GM12801 (cell line): ENCODE data around the gene LUZP2.

Source experiments
- TF ChIP-seq, protein P1 (sequence below): IDR thresholded peaks from one replicate; pipeline ENCODE4 v1.5.1; 2011; ENCODE audit warnings: control low read depth; ENCODE audit not compliant: insufficient read length; ENCODE audit errors: extremely low read depth

LUZP2 gene

DNA sequence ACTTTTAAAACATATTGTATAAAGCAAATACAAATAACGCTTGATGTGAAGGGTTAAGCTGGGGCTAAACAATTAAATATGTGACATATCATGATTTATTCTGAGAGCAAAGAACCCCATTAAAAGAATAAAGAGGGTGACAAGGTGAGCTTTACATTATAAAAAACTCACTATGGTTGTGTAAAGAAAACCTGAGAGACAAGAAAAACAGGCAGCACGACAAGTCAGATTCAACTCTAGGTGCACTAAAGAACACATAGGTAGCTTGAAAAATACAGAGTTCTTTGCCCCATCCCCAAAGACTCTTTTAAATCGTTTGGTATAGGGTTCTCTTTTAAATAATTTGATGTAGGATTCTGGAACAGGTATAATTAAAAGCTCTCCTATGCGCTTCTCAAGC, 63.5 kb downstream of the LUZP2 start:
- TF ChIP-seq, protein P1, sequence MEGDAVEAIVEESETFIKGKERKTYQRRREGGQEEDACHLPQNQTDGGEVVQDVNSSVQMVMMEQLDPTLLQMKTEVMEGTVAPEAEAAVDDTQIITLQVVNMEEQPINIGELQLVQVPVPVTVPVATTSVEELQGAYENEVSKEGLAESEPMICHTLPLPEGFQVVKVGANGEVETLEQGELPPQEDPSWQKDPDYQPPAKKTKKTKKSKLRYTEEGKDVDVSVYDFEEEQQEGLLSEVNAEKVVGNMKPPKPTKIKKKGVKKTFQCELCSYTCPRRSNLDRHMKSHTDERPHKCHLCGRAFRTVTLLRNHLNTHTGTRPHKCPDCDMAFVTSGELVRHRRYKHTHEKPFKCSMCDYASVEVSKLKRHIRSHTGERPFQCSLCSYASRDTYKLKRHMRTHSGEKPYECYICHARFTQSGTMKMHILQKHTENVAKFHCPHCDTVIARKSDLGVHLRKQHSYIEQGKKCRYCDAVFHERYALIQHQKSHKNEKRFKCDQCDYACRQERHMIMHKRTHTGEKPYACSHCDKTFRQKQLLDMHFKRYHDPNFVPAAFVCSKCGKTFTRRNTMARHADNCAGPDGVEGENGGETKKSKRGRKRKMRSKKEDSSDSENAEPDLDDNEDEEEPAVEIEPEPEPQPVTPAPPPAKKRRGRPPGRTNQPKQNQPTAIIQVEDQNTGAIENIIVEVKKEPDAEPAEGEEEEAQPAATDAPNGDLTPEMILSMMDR = no peak

DNA sequence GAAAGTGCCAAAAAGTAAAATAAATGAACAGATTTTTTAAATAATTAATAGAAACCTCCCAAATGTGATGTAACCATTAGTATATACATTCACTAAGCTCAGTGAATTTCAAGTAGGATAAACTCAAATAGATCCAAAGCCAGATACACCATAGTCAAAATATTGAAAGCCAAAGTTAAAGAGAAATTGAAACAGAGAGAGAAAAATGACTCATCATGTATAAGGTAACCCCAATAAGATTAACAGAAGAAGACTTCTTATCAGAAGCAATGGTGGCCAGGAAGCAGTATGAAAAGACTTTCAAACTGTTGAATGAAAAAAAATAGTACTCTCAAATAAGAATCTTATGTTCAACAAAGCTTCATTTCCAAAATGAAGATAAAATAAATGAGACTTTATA, 70.5 kb downstream of the LUZP2 start:
- TF ChIP-seq, protein P1 = no peak

DNA sequence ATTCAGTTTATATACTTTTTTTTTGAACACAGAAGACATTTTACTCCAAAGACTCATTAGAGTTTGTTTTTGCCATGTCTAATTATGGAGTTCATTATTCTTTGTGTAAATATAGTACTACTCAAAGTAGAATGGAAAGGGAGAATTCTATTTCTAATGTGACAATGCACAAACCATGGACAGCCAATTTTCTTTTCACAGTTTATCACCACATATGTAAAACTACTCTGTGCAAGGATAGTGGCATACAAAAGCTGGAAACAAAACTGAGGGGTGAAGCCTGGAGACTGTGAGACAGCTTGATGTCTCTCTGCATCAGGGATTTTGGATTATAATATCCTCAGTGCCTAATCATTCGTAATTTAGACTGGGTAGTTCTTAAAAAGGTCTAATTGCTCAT, 75.5 kb downstream of the LUZP2 start:
- TF ChIP-seq, protein P1 = no peak

DNA sequence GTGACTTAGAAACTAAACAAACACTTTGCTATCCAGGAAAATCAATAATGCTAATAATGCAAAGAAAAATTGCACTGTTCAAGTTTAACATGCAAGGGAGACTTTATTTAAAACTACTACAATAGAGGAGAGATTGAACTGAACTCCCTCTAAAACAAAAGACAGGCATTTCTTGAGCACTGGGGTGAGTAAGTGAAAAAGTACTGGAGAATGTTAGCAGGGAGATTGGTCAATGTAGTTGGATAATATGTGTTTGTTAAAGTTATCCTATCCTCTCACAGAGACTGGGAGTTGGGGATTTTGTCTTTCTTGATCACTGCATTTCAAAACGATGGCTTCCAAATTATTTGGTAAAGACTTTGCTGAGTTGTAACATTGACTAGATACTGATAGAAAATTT, 77.6 kb downstream of the LUZP2 start:
- TF ChIP-seq, protein P1 = no peak

DNA sequence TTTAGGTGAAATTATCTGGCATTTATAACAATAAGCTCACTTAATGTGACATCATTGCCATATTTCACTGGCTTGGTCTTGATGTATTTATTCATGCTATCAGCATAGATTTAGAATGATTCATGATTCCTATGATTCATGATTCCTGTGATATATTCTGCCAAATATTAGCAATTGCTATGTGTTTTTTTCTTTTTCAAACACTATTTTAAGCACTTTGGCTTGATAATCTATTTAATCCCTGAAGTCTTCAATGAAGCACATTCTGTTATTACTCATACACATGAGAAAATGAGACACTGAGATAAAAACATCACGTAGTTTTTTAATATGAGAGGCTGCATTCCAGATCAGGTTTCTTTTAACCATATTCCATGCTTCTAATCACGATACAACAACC, 78.5 kb downstream of the LUZP2 start:
- TF ChIP-seq, protein P1 = no peak

DNA sequence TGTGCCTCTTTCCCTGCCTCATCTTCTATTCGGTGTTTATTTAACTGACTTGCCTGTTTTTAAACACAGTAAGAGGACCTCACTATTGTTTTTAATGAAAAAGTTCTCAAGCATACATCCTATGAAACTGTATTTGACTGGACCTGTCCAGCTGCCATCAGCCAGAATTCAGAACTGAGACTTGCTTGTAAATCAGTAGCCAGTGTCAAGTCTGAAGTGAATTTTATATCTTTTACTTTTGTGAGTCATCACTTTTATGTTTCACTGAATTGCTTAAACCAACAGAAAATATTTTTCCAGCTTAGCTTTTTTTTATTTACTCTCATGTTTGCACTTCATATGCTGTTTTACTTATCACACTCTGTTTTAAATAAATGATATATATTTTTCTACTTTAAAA, 88.3 kb downstream of the LUZP2 start:
- TF ChIP-seq, protein P1 = no peak

DNA sequence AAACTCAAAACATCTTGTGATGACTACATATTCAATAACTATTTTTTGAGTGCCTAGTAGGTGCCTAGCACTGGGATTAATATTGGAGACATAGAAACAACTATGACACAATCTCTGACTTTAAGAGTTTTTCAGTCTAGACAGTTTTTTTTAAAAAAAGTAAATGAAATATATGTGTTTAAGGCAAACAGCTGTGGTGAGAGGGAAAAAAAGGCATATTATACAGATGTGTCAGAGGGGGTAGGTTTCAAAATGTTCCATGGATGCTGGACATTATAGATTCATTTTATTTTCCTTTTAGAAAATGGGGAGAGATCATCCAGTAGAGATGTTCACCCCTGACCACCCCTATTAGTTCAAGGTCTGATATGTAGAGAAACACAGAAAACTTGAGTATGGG, 90.8 kb downstream of the LUZP2 start:
- TF ChIP-seq, protein P1 = no peak

DNA sequence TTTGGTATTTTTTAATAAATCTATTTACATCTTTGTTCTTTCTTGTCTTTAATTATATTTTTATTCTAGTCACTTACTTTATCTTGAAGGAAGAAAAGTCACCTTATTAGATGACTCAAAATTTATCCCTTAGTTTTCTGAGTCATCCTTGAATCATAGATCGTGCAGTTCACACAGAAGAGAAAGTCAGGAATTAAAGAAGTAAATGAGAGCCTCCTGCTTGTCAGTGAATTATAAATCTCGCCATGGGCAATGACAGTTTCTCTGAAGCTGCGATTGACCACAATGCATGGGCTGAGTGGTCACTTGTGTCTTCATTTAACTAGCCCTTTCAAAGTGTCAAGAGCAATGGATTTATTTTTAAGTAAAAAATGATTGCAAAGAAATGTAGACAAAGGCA, 91.2 kb downstream of the LUZP2 start:
- TF ChIP-seq, protein P1 = no peak
